ENCODE results near the gene SPDEF.

Gene SPDEF

GRCh38 chr6:34573567-34574183, 17.5 kb upstream of the SPDEF start:
- Histone ChIP-seq H3K79me1 (ENCODE audit: low read length) (no peaks in the 10 kb centered on the region), H3K4me2 (ENCODE audit: low read length) (no peak overlapping the region), H3K79me2 (ENCODE audit: control insufficient read depth, insufficient read depth, low read length, poor library complexity) (no peaks in the 10 kb centered on the region), H2BK5ac (ENCODE audit: low read depth, low read length, poor library complexity) (no peak overlapping the region), H3K23ac (ENCODE audit: low read length) (no peak overlapping the region), H2AFZ (ENCODE audit: insufficient read depth, low read length, poor library complexity) (no peak overlapping the region), H4K8ac (ENCODE audit: low read depth, low read length) (no peak overlapping the region), H4K91ac (ENCODE audit: low read depth, low read length) (no peak overlapping the region), H3K4me3 (ENCODE audit: low read depth, low read length) (no peak overlapping the region), H3K14ac (ENCODE audit: low read length) (no peak overlapping the region), H3K4me1 (ENCODE audit: control insufficient read depth in 1 of 2, insufficient read depth in 2 of 2, low read length in 2 of 2) (no peaks in the 10 kb centered on the region), H3K18ac (ENCODE audit: low read length) (no peak overlapping the region), H3K9me3 (ENCODE audit: insufficient read depth, low read depth, low read length) (no peaks in the 10 kb centered on the region), H2BK120ac (ENCODE audit: insufficient read depth, low read length, poor library complexity) (no peak overlapping the region), H2AK5ac (ENCODE audit: low read length) (no peak overlapping the region), H3K36me3 (ENCODE audit: control insufficient read depth in 1 of 2, insufficient read depth in 2 of 2, low read length in 2 of 2) (no peaks in the 10 kb centered on the region), H4K12ac (ENCODE audit: low read depth, low read length) (no peak overlapping the region), H3K27ac (ENCODE audit: low read depth, low read length) (no peak overlapping the region), H2BK12ac (ENCODE audit: low read length) (no peak overlapping the region), H3K27me3 (ENCODE audit: insufficient read depth, low read length) (no peaks in the 10 kb centered on the region), H3K4ac (ENCODE audit: low read depth, low read length) (no peak overlapping the region), H3K9ac (ENCODE audit: low read length) (no peak overlapping the region)
- DNase-seq: no peak
- WGBS (ENCODE audit: extremely low coverage, insufficient coverage, insufficient read length): no CpG with 5 or more reads among the region's 8 CpGs

- no peaks in the 10 kb centered on the region for H3K27me3 ChIP-seq (ENCODE audit: insufficient read depth, low read length)
- no peak overlapping the region for H2AK5ac ChIP-seq (ENCODE audit: low read length)
- H2BK120ac ChIP-seq (ENCODE audit: insufficient read depth, low read length, poor library complexity): no peak overlapping the region
- no peak overlapping the region for H3K4me2 ChIP-seq (ENCODE audit: low read length)
- no peak overlapping the region for H2AFZ ChIP-seq (ENCODE audit: insufficient read depth, low read length, poor library complexity)
- no peak overlapping the region for H4K8ac ChIP-seq (ENCODE audit: low read depth, low read length)
- H3K27ac ChIP-seq (ENCODE audit: low read depth, low read length): no peak overlapping the region
- no peak overlapping the region for H4K91ac ChIP-seq (ENCODE audit: low read depth, low read length)
- H2BK5ac ChIP-seq (ENCODE audit: low read depth, low read length, poor library complexity): no peak overlapping the region
- no peak overlapping the region for H3K4me3 ChIP-seq (ENCODE audit: low read depth, low read length)
- H2BK12ac ChIP-seq (ENCODE audit: low read length): no peak overlapping the region
- no peaks in the 10 kb centered on the region for H3K9me3 ChIP-seq (ENCODE audit: insufficient read depth, low read depth, low read length)
- no peak overlapping the region for H3K14ac ChIP-seq (ENCODE audit: low read length)
- H3K9ac ChIP-seq (ENCODE audit: low read length): no peak overlapping the region
- no peak overlapping the region for H3K23ac ChIP-seq (ENCODE audit: low read length)
- no peaks in the 10 kb centered on the region for H3K79me1 ChIP-seq (ENCODE audit: low read length)
- H3K79me2 ChIP-seq (ENCODE audit: control insufficient read depth, insufficient read depth, low read length, poor library complexity): no peaks in the 10 kb centered on the region
- no peaks in the 10 kb centered on the region for H3K4me1 ChIP-seq (ENCODE audit: control insufficient read depth in 1 of 2, insufficient read depth in 2 of 2, low read length in 2 of 2)
- no peak overlapping the region for H3K18ac ChIP-seq (ENCODE audit: low read length)
- no peak overlapping the region for H4K12ac ChIP-seq (ENCODE audit: low read depth, low read length)
- DNase-seq: no peak
- WGBS (ENCODE audit: extremely low coverage, insufficient coverage, insufficient read length): no CpG with 5 or more reads among the region's 6 CpGs
- H3K36me3 ChIP-seq (ENCODE audit: control insufficient read depth in 1 of 2, insufficient read depth in 2 of 2, low read length in 2 of 2): no peaks in the 10 kb centered on the region
- no peak overlapping the region for H3K4ac ChIP-seq (ENCODE audit: low read depth, low read length)
These were observed 16.5 kb upstream of the SPDEF start for GRCh38 chr6:34572585-34572984.

- Histone ChIP-seq H3K4me3 (ENCODE audit: low read depth, low read length) (no peak overlapping the region), H2BK120ac (ENCODE audit: insufficient read depth, low read length, poor library complexity) (no peak overlapping the region), H3K79me2 (ENCODE audit: control insufficient read depth, insufficient read depth, low read length, poor library complexity) (no peaks in the 10 kb centered on the region), H2AFZ (ENCODE audit: insufficient read depth, low read length, poor library complexity) (no peak overlapping the region), H3K23ac (ENCODE audit: low read length) (no peak overlapping the region), H4K12ac (ENCODE audit: low read depth, low read length) (no peak overlapping the region), H3K18ac (ENCODE audit: low read length) (no peak overlapping the region), H4K91ac (ENCODE audit: low read depth, low read length) (no peak overlapping the region), H2BK12ac (ENCODE audit: low read length) (no peak overlapping the region), H3K79me1 (ENCODE audit: low read length) (no peaks in the 10 kb centered on the region), H3K9ac (ENCODE audit: low read length) (no peak overlapping the region), H3K36me3 (ENCODE audit: control insufficient read depth in 1 of 2, insufficient read depth in 2 of 2, low read length in 2 of 2) (no peaks in the 10 kb centered on the region), H3K9me3 (ENCODE audit: insufficient read depth, low read depth, low read length) (no peaks in the 10 kb centered on the region), H2BK5ac (ENCODE audit: low read depth, low read length, poor library complexity) (no peak overlapping the region), H4K8ac (ENCODE audit: low read depth, low read length) (no peak overlapping the region), H2AK5ac (ENCODE audit: low read length) (no peak overlapping the region), H3K4ac (ENCODE audit: low read depth, low read length) (no peak overlapping the region), H3K27ac (ENCODE audit: low read depth, low read length) (no peak overlapping the region), H3K14ac (ENCODE audit: low read length) (no peak overlapping the region), H3K4me1 (ENCODE audit: control insufficient read depth in 1 of 2, insufficient read depth in 2 of 2, low read length in 2 of 2) (no peaks in the 10 kb centered on the region), H3K27me3 (ENCODE audit: insufficient read depth, low read length) (no peaks in the 10 kb centered on the region), H3K4me2 (ENCODE audit: low read length) (no peak overlapping the region)
- WGBS (ENCODE audit: extremely low coverage, insufficient coverage, insufficient read length): no CpG with 5 or more reads among the region's 16 CpGs
- no peak for DNase-seq
These were observed 15.9 kb upstream of the SPDEF start for GRCh38 chr6:34572021-34572420.

GRCh38 chr6:34571388-34571787, 15.3 kb upstream of the SPDEF start:
- Histone ChIP-seq H2BK5ac (ENCODE audit: low read depth, low read length, poor library complexity) (no peak overlapping the region), H3K9ac (ENCODE audit: low read length) (no peak overlapping the region), H3K79me2 (ENCODE audit: control insufficient read depth, insufficient read depth, low read length, poor library complexity) (no peaks in the 10 kb centered on the region), H3K9me3 (ENCODE audit: insufficient read depth, low read depth, low read length) (no peaks in the 10 kb centered on the region), H3K4me1 (ENCODE audit: control insufficient read depth in 1 of 2, insufficient read depth in 2 of 2, low read length in 2 of 2) (no peaks in the 10 kb centered on the region), H2BK12ac (ENCODE audit: low read length) (no peak overlapping the region), H2AK5ac (ENCODE audit: low read length) (no peak overlapping the region), H4K8ac (ENCODE audit: low read depth, low read length) (no peak overlapping the region), H3K18ac (ENCODE audit: low read length) (no peak overlapping the region), H3K4ac (ENCODE audit: low read depth, low read length) (no peak overlapping the region), H3K36me3 (ENCODE audit: control insufficient read depth in 1 of 2, insufficient read depth in 2 of 2, low read length in 2 of 2) (no peaks in the 10 kb centered on the region), H3K23ac (ENCODE audit: low read length) (no peak overlapping the region), H3K4me3 (ENCODE audit: low read depth, low read length) (no peak overlapping the region), H3K27me3 (ENCODE audit: insufficient read depth, low read length) (no peaks in the 10 kb centered on the region), H3K4me2 (ENCODE audit: low read length) (no peak overlapping the region), H4K91ac (ENCODE audit: low read depth, low read length) (no peak overlapping the region), H3K14ac (ENCODE audit: low read length) (no peak overlapping the region), H3K27ac (ENCODE audit: low read depth, low read length) (no peak overlapping the region), H2BK120ac (ENCODE audit: insufficient read depth, low read length, poor library complexity) (no peak overlapping the region), H4K12ac (ENCODE audit: low read depth, low read length) (no peak overlapping the region), H2AFZ (ENCODE audit: insufficient read depth, low read length, poor library complexity) (no peak overlapping the region), H3K79me1 (ENCODE audit: low read length) (peaks cover 2% of the 10 kb centered on the region)
- WGBS (ENCODE audit: extremely low coverage, insufficient coverage, insufficient read length): no CpG with 5 or more reads among the region's 9 CpGs
- no peak for DNase-seq

Data from trophoblast cell (in vitro differentiated cells and primary cell).